HG03575 (cell line): ENCODE data around the gene STMND1.

ENCODE experiments used
- ATAC-seq: cut with Tn5 transposase; IDR thresholded peaks from one replicate; pipeline ENCODE4 v1.9.1; 2021; ENCODE audit not compliant: unreplicated experiment, insufficient number of reproducible peaks, low FRiP score; ENCODE audit errors: extremely low read depth

The STMND1 gene

GRCh38 chr6:17096096-17096495 is 5.8 kb upstream of the STMND1 start:
- ATAC-seq, result no peak

DNA sequence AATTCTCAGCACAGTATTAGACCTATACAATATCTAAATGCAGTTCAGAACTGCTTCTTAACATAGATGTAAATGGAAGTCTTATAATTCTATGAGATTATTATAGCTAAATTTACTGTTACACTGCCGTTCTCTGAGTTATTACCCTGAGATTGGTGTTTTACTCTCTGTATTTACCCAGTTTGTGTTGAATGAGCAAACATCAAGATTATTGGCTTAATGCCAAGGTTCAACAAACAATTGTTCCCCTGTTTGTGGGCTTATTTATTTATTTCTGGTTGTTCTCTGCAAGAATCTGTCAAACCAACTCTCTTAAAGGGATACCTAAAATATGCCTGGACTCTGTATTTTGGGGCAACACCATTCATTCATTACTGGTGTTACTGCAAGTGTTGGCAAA is 5.2 kb upstream of the STMND1 start:
- no peak for ATAC-seq

DNA sequence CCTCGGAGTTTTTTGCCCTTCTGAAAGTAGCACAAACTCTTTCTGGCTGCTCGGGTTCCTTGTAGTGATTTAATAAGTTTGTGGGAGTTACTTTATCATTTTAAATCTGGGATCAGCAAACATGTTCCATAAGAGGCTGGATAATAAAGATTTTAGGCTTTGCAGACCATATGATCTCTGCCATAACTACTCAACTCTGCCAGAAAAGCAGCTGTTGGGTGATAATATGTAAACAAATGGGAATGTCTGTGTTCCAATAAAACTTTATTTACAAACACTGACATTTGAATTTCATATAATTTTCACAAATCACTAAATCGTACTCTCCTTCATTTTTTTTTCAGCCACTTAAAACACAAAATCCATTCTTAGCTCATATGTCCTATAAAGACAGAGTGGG is 3.9 kb upstream of the STMND1 start:
- ATAC-seq, result no peak

DNA sequence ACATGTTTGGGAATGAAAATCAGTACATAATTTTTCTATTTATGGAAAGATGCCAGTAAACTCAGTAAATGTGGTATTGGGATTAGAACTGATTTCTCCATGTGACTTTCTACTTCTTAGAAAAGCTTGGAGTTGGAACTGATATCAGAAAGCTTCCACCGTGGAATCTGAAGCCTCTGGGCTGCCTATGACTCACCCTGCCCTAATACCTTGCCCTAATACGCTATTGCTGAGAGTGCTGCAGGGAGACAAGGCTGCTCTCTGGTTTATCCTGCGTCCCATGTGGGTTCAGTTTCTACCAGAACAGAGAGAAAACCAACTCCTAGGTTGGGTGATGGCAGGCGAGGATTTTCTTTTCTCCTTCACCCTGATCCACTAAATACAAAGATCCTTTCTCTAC is 3.3 kb upstream of the STMND1 start:
- ATAC-seq, result no peak

DNA sequence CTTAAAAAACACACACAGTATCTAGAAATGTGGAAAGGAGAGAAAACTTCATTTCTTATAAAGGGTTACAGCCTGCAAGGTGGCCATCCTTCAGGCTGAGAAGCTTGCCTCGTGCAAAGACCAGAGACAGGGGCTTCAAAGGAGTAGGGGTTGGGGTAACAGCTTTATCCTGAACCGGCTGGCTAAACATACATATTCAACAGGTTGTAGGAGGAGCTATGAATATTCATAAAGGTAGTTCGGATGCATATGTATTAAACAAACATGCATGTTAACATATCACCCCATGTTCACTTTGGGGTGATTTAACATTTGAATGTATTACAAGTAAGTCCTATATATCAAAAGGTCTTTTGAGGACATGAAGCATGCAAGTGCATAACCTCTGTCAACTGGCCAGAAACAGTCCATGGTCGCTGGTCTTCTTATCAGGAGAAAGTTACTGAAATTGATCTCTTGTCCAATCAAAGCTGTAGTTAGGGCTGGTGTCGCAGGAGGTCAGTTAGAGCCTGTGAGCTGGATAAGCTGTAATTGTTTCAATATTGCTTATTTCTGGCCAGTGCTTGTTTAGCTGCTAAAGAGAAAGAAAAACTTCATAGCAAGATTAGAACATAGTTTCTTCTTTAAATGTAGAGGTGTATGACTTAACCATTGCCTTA is 2.3 kb upstream of the STMND1 start:
- ATAC-seq, result no peak

DNA sequence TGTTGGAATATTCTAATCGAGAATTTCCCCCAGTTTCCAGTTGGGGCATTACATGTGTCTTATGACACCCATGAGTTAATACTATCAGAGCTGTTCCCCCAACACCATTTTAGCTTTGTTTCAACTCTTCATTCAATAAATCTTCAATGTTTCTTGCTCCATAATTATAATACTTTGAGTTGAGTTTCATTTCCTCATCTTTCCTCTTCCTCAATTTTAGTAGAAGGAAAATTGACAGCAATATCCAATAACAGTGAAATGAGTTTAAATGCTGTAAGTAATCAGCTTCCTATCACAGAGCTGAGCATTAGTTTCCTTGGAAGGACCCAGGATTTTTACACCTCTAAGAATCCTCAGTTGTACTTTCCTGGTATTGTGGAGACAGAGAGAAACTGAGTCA is 1.0 kb upstream of the STMND1 start:
- ATAC-seq, result no peak

DNA sequence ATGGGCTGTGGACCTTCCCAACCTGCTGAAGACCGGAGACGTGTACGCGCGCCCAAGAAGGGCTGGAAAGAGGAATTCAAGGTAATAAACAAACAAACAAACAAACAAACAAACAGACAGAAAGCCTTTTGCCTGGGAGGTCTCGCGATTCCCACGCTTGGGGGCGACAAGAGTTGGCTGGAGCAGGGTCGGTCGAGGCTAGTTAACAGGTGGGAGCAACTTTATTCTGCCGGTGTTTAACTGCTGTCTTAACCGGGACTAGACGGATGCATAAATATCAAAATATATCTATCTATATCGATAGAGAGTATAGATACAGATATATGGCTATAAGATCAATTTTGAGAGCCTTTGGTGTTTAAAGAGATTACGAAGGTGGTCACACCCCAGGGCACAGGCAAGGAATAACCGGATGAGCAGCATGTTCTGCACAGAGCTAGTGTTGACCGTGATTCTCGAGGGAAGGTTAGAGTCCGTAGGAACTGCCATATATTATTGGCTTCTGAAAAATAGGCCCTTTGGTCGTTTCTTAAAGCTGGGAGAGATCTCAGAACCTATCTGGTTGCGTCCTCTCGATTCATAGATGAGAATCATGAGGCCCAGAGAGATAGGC is 514 bp downstream of the STMND1 start:
- no peak for ATAC-seq

GRCh38 chr6:17103715-17104114 is 1.9 kb downstream of the STMND1 start:
- ATAC-seq, result no peak

DNA sequence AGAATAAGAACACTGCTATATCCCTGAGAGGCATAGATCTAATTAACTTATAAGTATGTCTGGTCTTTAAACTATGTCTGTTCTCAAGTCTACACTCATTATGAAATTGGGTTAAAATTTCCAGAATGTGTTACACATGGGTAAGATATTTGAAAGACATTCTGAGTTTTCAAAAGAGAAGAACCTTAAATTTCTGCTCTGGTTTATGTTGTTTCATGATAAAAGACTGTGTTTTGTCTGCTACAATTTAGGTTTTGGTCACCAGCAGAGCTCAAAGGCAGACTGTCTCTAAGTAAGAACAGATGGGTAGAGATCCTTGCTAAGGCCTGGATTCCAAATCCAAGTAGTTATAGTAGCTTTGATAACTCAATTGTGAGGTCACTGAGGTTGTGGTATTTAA is 6.0 kb downstream of the STMND1 start:
- ATAC-seq, result no peak

GRCh38 chr6:17115251-17116116 is 13.6 kb downstream of the STMND1 start:
- no peak for ATAC-seq

DNA sequence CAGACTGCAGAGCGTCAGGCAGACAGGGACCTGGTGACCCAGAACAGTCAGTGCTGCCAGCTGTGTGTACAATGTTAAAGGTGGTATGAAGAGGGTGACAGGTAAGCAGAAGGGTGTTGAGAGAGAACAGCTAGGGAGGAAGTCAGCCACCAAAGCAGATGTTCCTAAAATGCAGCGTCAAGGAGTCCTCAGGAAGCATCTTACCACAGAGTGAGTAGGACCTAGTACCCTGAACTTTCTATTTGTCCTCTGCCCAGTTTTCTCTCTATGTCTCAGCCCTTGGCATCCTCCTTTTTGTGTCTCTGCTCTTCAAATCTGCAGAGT is 14.2 kb downstream of the STMND1 start:
- ATAC-seq, result no peak

DNA sequence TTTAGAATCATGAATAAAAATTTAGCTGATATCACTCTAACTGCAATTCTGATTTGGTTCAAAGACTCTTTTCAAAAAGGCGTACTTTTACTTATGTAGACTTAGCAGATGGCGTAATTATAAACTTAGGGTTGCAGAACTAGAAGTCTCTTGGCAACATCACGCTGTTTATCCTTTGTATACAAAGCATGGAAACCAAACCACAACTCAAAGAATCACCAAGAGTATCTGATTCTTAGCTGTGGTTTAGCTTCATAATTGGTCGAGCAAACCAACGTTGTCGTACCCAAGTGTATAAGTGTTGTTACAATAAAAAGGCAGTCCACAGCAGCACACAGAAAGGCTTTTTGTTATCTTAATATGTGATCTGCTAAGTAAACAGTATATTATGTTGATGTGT is 18.2 kb downstream of the STMND1 start:
- no peak for ATAC-seq

- no peak for ATAC-seq
Measured at GRCh38 chr6:17125407-17125806, 23.6 kb downstream of the STMND1 start.

DNA sequence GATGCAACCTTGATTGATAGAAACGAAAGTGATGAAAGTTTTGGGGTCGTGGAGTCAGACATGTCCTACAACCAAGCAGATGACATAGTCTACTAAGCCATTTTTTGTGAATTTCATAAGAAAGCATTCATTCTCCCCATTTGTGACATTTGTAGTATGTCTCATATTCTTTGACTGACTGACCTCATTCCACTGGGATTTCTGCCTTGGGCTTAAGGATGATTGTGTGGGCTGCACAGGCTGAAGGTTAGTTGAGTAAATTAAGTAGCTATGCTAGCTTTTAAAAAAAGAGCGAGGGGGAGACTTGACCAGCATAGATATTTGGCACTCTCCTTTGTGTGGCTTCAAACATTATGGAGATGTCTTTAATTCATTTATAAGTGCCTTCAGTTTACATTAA is 28.9 kb downstream of the STMND1 start:
- no peak for ATAC-seq

DNA sequence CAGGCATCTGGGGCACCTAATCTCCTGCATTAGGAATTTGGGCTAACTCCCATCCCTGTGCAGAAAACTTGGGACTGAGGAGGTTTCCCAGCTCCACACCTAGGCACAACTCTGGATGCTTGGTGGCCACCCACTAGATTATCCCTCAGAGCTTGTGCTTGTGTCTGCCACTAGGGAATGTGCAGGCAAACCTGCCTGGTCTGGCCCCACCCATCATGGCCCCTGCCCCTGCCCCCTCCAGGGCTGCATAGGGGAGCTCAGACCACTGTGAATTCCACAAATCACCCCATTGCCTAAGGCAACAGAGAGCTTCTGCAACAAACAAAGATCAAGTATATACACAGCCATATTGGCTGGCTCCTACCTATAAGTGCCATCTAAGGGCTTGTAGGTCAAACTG is 31.1 kb downstream of the STMND1 start:
- ATAC-seq, result no peak

DNA sequence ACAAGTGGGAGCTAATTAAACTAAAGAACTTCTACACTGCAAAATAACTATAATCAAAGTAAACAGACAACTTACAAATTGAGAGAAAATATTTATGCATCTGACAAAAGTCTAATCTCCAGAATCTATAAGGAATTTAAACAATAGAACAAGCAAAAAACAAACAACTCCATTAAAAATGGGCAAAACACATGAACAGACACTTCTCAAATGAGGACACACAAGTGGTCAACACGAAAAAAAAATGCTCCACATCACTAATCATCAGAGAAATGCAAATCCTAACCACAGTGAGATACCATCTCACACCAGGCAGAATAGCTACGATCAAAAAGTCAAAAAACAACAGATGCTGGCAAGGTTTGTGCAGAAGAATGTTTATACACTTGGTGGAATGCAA is 36.2 kb downstream of the STMND1 start:
- no peak for ATAC-seq

DNA sequence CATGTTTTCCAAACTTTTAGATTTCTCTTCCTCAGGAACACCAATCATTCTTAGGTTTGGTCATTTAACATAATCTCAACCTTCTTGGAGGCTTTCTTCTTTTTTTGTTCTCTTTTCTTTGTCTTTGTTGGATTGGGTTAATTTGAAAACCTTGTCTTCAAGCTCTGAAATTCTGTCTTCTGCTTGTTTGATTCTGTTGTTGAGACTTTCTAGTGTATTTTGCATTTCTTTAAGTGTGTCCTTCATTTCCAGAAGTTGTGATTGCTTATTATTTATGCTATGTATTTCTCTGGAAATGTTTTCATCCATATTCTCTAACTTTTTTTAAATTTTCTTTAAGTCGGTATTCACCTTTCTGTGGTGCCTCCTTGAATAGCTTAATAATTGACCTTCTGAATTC is 42.2 kb downstream of the STMND1 start:
- no peak for ATAC-seq

GRCh38 chr6:17149571-17149970 is 47.7 kb downstream of the STMND1 start:
- no peak for ATAC-seq

DNA sequence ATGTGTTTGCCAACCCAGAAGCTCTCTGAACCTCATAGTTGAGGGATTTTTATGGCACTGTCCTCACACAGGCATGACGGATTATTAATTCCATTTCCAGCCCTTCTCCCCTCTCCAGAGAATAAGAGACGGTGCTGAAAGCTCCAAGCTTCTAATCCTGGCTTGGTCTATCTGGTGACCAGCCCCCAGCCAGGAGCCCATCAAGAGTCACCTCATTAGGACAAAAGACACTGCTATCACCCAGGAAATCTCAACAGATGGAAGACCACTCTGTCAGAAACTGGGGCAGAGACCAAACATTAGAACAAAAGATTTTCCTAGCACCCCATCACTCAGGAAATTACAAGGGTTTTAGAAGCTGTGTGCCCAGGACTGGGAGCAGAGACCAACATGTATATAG is 48.2 kb downstream of the STMND1 start:
- no peak for ATAC-seq

GRCh38 chr6:17151888-17152287 is 50.0 kb downstream of the STMND1 start:
- no peak for ATAC-seq
